GM23248 (cell line): ENCODE data around the gene GRID2.

Source experiments
- EZH2 ChIP-seq: fragments of 200-600 bp; sonication (generic); IDR thresholded peaks from 2 replicates; pipeline ENCODE4 v1.6.1; 2018; ENCODE audit warnings: antibody characterized with exemption, mild to moderate bottlenecking; ENCODE audit not compliant: insufficient read depth, poor library complexity, severe bottlenecking
- EZH2phosphoT487 ChIP-seq: fragments of 200-600 bp; sonication (generic); IDR thresholded peaks from 2 replicates; pipeline ENCODE4 v1.6.1; 2018; ENCODE audit warnings: antibody characterized with exemption, moderate library complexity, mild to moderate bottlenecking, low read depth; ENCODE audit not compliant: insufficient read depth

GRCh38 chr4:93063325-93063724 is 759.6 kb downstream of the GRID2 start:
- TF ChIP-seq EZH2 (no peak), EZH2phosphoT487 (no peak)
